GM23338 (cell line): ENCODE data around the gene CEP43. TPM values are rescaled to one million over a fixed set of nuclear protein-coding genes. Genes with fewer than 3 reads are reported as not detected.

ENCODE experiments used
- ATAC-seq: fragments of 200-7000 bp; cut with Tn5 transposase; 3 replicates; pipeline ENCODE4 v1.9.1; 2020
- DNase-seq: peaks from one replicate; pipeline ENCODE4 v3.0.0-alpha.2; 2015; ENCODE audit warnings: low spot score
- H2AFZ ChIP-seq: fragments of 200-600 bp; sonication (generic); 2 replicates; pipeline ENCODE4 v1.8.0; 2016; ENCODE audit warnings: antibody characterized with exemption, mild to moderate bottlenecking, moderate library complexity
- H3F3A ChIP-seq: fragments of 200-600 bp; sonication (generic); replicated peaks from 2 replicates; pipeline ENCODE4 v1.8.0; 2017; ENCODE audit warnings: antibody characterized with exemption, mixed run types, low read depth
- H3K27ac ChIP-seq: fragments of 200-600 bp; sonication (generic); 2 replicates; pipeline ENCODE4 v1.6.1; 2016; ENCODE audit warnings: low read depth
- H3K27me3 ChIP-seq: fragments of 200-600 bp; sonication (generic); 2 replicates; pipeline ENCODE4 v1.8.0; 2016; ENCODE audit warnings: mild to moderate bottlenecking, mixed run types, moderate library complexity; ENCODE audit not compliant: insufficient read depth
- H3K36me3 ChIP-seq: fragments of 200-600 bp; sonication (generic); 2 replicates; pipeline ENCODE4 v1.8.0; 2016; ENCODE audit warnings: mild to moderate bottlenecking; ENCODE audit not compliant: insufficient read depth
- H3K4me1 ChIP-seq: fragments of 200-600 bp; sonication (generic); 2 replicates; pipeline ENCODE4 v1.8.0; 2016; ENCODE audit warnings: mild to moderate bottlenecking, moderate library complexity; ENCODE audit not compliant: insufficient read depth
- H3K4me2 ChIP-seq: fragments of 200-600 bp; sonication (generic); 2 replicates; pipeline ENCODE4 v1.7.1; 2017; ENCODE audit warnings: mixed run types
- H3K4me3 ChIP-seq: fragments of 200-600 bp; sonication (generic); 2 replicates; pipeline ENCODE4 v1.6.1; 2016; ENCODE audit warnings: mixed run types
- H3K79me2 ChIP-seq: fragments of 200-600 bp; sonication (generic); replicated peaks from 2 replicates; pipeline ENCODE4 v1.8.0; 2017; ENCODE audit warnings: mild to moderate bottlenecking; ENCODE audit not compliant: insufficient read depth
- H3K9me2 ChIP-seq: fragments of 200-600 bp; sonication (generic); 2 replicates; pipeline ENCODE4 v1.8.0; 2017; ENCODE audit not compliant: insufficient read depth
- H4K20me1 ChIP-seq: fragments of 200-600 bp; sonication (generic); replicated peaks from 2 replicates; pipeline ENCODE4 v1.8.0; 2017; ENCODE audit warnings: mild to moderate bottlenecking; ENCODE audit not compliant: insufficient read depth
- H3K27ac Mint-ChIP-seq: 2 replicates; pipeline ENCODE4 v1.8.0; 2020; ENCODE audit warnings: inconsistent platforms, mild to moderate bottlenecking, moderate library complexity, mixed read lengths
- H3K27me3 Mint-ChIP-seq: 3 replicates; pipeline ENCODE4 v1.8.0; 2022; ENCODE audit warnings: low read depth, mild to moderate bottlenecking, moderate library complexity, mixed read lengths, inconsistent platforms; ENCODE audit not compliant: insufficient read depth, poor library complexity
- H3K36me3 Mint-ChIP-seq: 3 replicates; pipeline ENCODE4 v1.8.0; 2021; ENCODE audit warnings: low read depth, mild to moderate bottlenecking, inconsistent platforms, moderate library complexity, mixed read lengths
- H3K4me1 Mint-ChIP-seq: 3 replicates; pipeline ENCODE4 v1.8.0; 2020; ENCODE audit warnings: mild to moderate bottlenecking, inconsistent platforms, mixed read lengths
- H3K4me3 Mint-ChIP-seq: 3 replicates; pipeline ENCODE4 v1.8.0; 2021; ENCODE audit warnings: moderate library complexity, mild to moderate bottlenecking, inconsistent platforms, mixed read lengths
- H3K9me3 Mint-ChIP-seq: 3 replicates; pipeline ENCODE4 v1.8.0; 2020; ENCODE audit warnings: moderate library complexity, mild to moderate bottlenecking, inconsistent platforms, mixed read lengths
- CREB1 ChIP-seq: fragments of 250-450 bp; sonication (Bioruptor Pico); IDR thresholded peaks from 2 replicates; pipeline ENCODE4 v1.5.0; 2020; ENCODE audit warnings: low read depth, mild to moderate bottlenecking, moderate library complexity
- CTCF ChIP-seq, 2 experiments: fragments of 200-600 bp in 1 of 2; sonication (generic) in 1 of 2; conservative IDR thresholded peaks; 2 replicates each; pipeline versions ENCODE4 v1.5.1 to v1.6.1; 2016 to 2017; ENCODE audit warnings: antibody characterized with exemption in 2 of 2, low read depth in 2 of 2, mild to moderate bottlenecking in 2 of 2, moderate library complexity in 1 of 2
- ETS1 ChIP-seq: IDR thresholded peaks from 2 replicates; pipeline ENCODE4 v1.6.1; 2016; ENCODE audit warnings: antibody characterized with exemption
- EZH2 ChIP-seq: fragments of 200-600 bp; sonication (generic); IDR thresholded peaks from one replicate; pipeline ENCODE4 v1.8.0; 2017; ENCODE audit warnings: antibody characterized with exemption, mild to moderate bottlenecking, low read depth; ENCODE audit not compliant: unreplicated experiment
- EZH2phosphoT487 ChIP-seq: fragments of 200-600 bp; sonication (generic); IDR thresholded peaks from one replicate; pipeline ENCODE4 v1.8.1; 2018; ENCODE audit warnings: antibody characterized with exemption; ENCODE audit not compliant: unreplicated experiment
- JUNB ChIP-seq: IDR thresholded peaks from one replicate; pipeline ENCODE4 v1.6.1; 2016; ENCODE audit warnings: antibody characterized with exemption; ENCODE audit not compliant: unreplicated experiment
- NANOG ChIP-seq: IDR thresholded peaks from 2 replicates; pipeline ENCODE4 v1.6.1; 2016; ENCODE audit warnings: antibody characterized with exemption, borderline replicate concordance
- POLR2AphosphoS5 ChIP-seq: IDR thresholded peaks from 2 replicates; pipeline ENCODE4 v1.6.1; 2016; ENCODE audit warnings: antibody characterized with exemption, low read depth
- REST ChIP-seq: IDR thresholded peaks from one replicate; pipeline ENCODE4 v1.6.1; 2018; ENCODE audit warnings: antibody characterized with exemption; ENCODE audit not compliant: unreplicated experiment
- STAT1 ChIP-seq: IDR thresholded peaks from one replicate; pipeline ENCODE4 v1.6.1; 2016; ENCODE audit warnings: antibody characterized with exemption; ENCODE audit not compliant: unreplicated experiment
- ZNF114 ChIP-seq: fragments of 250-450 bp; sonication (Bioruptor Pico); IDR thresholded peaks from 2 replicates; pipeline ENCODE4 v1.5.0; 2020; ENCODE audit warnings: mild to moderate bottlenecking, moderate library complexity
- ZNF331 ChIP-seq: fragments of 250-450 bp; sonication (Bioruptor Pico); IDR thresholded peaks from 2 replicates; pipeline ENCODE4 v1.5.0; 2020; ENCODE audit warnings: low read depth, mild to moderate bottlenecking, moderate library complexity
- ZNF462 ChIP-seq: fragments of 250-450 bp; sonication (Bioruptor Pico); IDR thresholded peaks from 2 replicates; pipeline ENCODE4 v1.5.0; 2020; ENCODE audit warnings: mild to moderate bottlenecking, moderate library complexity
- polyA plus RNA-seq: library from polyadenylated mRNA; unstranded; fragments of >200 nt; fragmentation: Nextera tagmentation; extraction: Ambion mirVana; gene quantifications from 2 replicates; pipeline ENCODE4 v1.2.1, GENCODE V29; 2016
- total RNA-seq: library from RNA; depleted of rRNA; stranded (reverse); fragments of >200 nt; shearing (Covaris generic); gene quantifications from 2 replicates; pipeline ENCODE4 v1.2.3, GENCODE V29; 2014

Gene CEP43
- total and polyA plus RNA-seq, 2 experiments from 2014 or later: 39.9 to 44.3 TPM

DNA sequence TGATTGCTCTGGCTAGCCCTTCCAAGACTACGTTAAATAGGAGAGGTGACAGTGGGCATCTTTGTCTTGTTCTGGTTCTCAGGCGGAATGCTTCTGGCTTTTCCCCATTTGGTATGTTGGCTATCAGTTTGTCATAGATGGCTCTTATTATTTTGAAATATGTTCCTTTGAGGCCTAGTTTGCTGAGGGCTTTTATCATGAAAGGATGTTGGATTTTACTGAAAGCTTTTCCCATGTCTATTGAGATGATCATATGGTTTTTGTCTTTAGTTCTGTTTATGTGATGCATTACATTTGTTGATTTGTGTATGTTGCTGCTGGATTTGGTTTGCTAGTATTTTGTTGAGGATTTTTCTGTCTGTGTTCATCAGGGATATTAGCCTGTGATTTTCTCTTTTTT, 32.9 kb upstream of the CEP43 start:
- no peaks in the 10 kb centered on the region for H3K79me2 ChIP-seq
- no peaks in the 10 kb centered on the region for H3K27me3 ChIP-seq
- Mint-ChIP-seq H3K9me3 (peaks cover 76% of the 10 kb centered on the region), H3K4me3 (no peak overlapping the region), H3K27me3 (peaks cover 8% of the 10 kb centered on the region), H3K27ac (no peak overlapping the region), H3K36me3 (peaks cover 73% of the 10 kb centered on the region), H3K4me1 (no peaks in the 10 kb centered on the region)
- H3K27ac ChIP-seq: no peak overlapping the region
- TF ChIP-seq STAT1 (no peak), EZH2phosphoT487 (no peak), CTCF (conservative IDR thresholded peaks at IDR 0.05; ENCODE audit: low read depth in 2 of 2) (no peak), ZNF114 (no peak), POLR2AphosphoS5 (no peak), CREB1 (CRISPR knock-in tag) (no peak), JUNB (no peak), REST (no peak), ZNF462 (no peak), NANOG (no peak), EZH2 (no peak), ZNF331 (CRISPR knock-in tag) (no peak), ETS1 (no peak)
- H3K4me1 ChIP-seq: no peaks in the 10 kb centered on the region
- ATAC-seq: no peak
- H3K4me2 ChIP-seq: no peak overlapping the region
- H2AFZ ChIP-seq: no peak overlapping the region
- H3K4me3 ChIP-seq: no peak overlapping the region
- no peaks in the 10 kb centered on the region for H3K9me2 ChIP-seq
- H4K20me1 ChIP-seq: no peaks in the 10 kb centered on the region
- H3F3A ChIP-seq: no peaks in the 10 kb centered on the region
- DNase-seq: no peak
- peaks cover 6% of the 10 kb centered on the region; the same call in 1 of the 2 replicates for H3K36me3 ChIP-seq
